ENCODE results near the gene PRR23A. TPM values are rescaled to one million over a fixed set of nuclear protein-coding genes. Genes with fewer than 3 reads are reported as not detected.
"Not testable (repeated sequence)": the region's sequence is repeated elsewhere in the genome, so short reads cannot be mapped to it uniquely, and the experiment has no call there.

Gene PRR23A
- total RNA-seq, 4 donors from 2014 or later, result not detected

DNA sequence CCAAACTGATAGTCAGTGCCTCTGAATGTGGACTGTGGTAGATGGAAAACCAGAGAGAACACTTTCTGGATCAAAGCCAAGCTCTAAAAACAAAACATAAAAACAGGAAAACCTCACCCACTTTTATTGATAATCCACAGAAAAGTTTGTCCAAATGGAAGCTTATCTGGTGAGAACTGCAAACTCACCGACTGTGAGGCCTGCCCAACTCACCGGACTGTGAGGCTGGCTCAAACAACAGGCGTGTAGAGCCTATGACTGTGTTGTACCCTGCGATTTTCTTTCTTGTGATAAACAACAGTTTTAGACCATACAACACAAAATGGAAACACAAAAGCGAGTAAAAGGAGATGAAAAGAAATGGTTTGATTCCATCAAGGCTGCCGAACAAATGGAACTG, 31.4 kb upstream of the PRR23A start:
- no peak overlapping the region for H3K4me3 ChIP-seq
- TF ChIP-seq EP300 (IDR thresholded peaks at IDR 0.05) (no peak), POLR2A (IDR thresholded peaks at IDR 0.05) (no peak)
- TF ChIP-seq, protein P1, sequence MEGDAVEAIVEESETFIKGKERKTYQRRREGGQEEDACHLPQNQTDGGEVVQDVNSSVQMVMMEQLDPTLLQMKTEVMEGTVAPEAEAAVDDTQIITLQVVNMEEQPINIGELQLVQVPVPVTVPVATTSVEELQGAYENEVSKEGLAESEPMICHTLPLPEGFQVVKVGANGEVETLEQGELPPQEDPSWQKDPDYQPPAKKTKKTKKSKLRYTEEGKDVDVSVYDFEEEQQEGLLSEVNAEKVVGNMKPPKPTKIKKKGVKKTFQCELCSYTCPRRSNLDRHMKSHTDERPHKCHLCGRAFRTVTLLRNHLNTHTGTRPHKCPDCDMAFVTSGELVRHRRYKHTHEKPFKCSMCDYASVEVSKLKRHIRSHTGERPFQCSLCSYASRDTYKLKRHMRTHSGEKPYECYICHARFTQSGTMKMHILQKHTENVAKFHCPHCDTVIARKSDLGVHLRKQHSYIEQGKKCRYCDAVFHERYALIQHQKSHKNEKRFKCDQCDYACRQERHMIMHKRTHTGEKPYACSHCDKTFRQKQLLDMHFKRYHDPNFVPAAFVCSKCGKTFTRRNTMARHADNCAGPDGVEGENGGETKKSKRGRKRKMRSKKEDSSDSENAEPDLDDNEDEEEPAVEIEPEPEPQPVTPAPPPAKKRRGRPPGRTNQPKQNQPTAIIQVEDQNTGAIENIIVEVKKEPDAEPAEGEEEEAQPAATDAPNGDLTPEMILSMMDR (IDR thresholded peaks at IDR 0.05), result no peak
- H3K27ac ChIP-seq, result no peak overlapping the region
- no peaks in the 10 kb centered on the region for H3K27me3 ChIP-seq
- DNase-seq (ENCODE audit: low spot score in 2 of 2), result no peak
- no peaks in the 10 kb centered on the region for H3K36me3 ChIP-seq
- 87% methylated on average over 6 of the region's 6 CpGs for WGBS, 2 donors
- no peaks in the 10 kb centered on the region for H3K4me1 ChIP-seq
- no peaks in the 10 kb centered on the region for H3K9me3 ChIP-seq

DNA sequence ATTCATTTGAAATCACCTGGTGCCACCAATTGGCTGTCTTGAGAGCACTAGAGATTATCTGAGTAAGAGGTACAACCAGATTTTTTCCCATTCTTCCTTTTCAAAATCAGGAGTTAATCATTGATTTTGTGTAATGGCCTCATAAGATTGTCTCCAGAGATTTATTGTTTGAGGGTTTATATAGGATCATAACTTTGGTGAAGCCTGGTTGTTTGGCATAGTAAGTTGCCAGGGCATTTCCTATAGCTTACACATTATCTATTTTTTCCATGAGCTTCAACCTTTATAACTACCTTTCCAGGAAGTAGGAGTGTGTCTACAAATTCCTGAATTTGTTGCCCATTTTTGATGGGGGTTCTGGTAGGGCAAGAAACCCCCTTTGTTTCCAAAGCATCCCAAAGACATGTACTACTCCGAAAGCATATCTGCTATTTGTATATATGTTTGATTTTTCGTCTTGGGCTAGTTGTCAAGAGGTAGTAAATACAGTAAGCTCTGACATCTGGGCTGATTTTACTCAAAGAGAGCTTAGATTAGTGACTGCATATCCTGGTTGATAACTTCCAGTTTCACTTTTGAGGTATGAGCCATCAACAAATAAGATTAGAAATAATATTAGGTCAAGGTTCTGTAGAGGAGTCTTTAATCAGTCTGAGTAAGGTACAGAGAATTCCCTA, 26.4 kb upstream of the PRR23A start:
- TF ChIP-seq EP300 (IDR thresholded peaks at IDR 0.05) (no peak), POLR2A (IDR thresholded peaks at IDR 0.05) (no peak)
- TF ChIP-seq, protein P1 (IDR thresholded peaks at IDR 0.05), result no peak
- 48 to 86% methylated on average over 2 of the region's 2 CpGs for WGBS, 2 donors

DNA sequence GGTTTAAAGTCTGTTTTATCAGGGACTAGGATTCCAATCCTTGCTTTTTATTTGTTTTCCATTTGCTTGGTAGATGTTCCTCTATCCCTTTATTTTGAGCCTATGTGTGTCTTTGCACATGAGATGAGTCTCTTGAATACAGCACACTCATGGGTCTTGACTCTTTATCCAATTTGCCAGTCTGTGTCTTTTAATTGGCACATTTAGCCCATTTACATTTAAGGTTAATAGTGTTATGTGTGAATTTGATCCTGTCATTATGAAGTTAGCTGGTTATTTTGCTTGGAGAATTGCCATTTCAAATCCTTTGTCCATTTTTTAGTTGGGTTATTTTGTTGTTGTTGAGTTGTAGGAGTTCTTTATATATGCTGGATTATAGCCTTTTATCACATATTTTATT, 24.5 kb upstream of the PRR23A start:
- H3K27ac ChIP-seq; H3K36me3 ChIP-seq; H3K27me3 ChIP-seq; H3K4me1 ChIP-seq; H3K4me3 ChIP-seq; DNase-seq (ENCODE audit: low spot score in 2 of 2): not testable (repeated sequence)
- peaks cover 0 to 25% (median 2%) of the 10 kb centered on the region in 4 donors for H3K9me3 ChIP-seq

More for the DNA sequence above, 26.4 kb upstream of the PRR23A start:
- DNase-seq (ENCODE audit: low spot score in 2 of 2), result no peak
- H3K4me1 ChIP-seq, result no peaks in the 10 kb centered on the region
- no peaks in the 10 kb centered on the region for H3K27me3 ChIP-seq
- H3K4me3 ChIP-seq, result no peak overlapping the region
- no peaks in the 10 kb centered on the region for H3K36me3 ChIP-seq
- peaks cover 0 to 25% (median 2%) of the 10 kb centered on the region in 4 donors for H3K9me3 ChIP-seq
- H3K27ac ChIP-seq, result no peak overlapping the region

DNA sequence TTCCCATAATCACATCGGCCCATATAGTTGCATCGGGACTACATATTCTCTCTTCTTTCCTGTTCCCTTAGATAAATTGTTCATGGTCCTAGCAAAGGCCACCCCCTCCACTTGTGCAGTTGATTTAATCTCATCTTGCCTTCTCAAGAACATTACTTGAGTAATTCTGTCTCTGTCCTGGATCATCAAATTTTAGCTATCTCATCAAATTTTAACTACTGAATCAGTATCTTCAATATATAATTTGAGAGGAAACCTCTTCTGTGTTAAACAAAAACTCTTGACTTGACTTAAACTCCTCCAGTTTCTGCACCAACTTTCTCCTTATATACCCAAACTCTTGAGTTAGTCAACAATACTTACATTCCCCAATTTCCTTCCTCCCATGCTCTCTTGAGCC, 18.9 kb upstream of the PRR23A start:
- Histone ChIP-seq H3K36me3 (no peaks in the 10 kb centered on the region), H3K4me1 (no peaks in the 10 kb centered on the region), H3K27ac (no peak overlapping the region), H3K9me3 (peaks cover 0 to 22% (median 0%) of the 10 kb centered on the region in 4 donors), H3K27me3 (no peaks in the 10 kb centered on the region), H3K4me3 (no peak overlapping the region)
- no peak for DNase-seq (ENCODE audit: low spot score in 2 of 2)
- 92 to 94% methylated on average over 2 of the region's 2 CpGs for WGBS, 2 donors
- TF ChIP-seq, protein P1 (IDR thresholded peaks at IDR 0.05), result no peak
- no peak for TF ChIP-seq POLR2A (IDR thresholded peaks at IDR 0.05)
- TF ChIP-seq EP300 (IDR thresholded peaks at IDR 0.05), result no peak

DNA sequence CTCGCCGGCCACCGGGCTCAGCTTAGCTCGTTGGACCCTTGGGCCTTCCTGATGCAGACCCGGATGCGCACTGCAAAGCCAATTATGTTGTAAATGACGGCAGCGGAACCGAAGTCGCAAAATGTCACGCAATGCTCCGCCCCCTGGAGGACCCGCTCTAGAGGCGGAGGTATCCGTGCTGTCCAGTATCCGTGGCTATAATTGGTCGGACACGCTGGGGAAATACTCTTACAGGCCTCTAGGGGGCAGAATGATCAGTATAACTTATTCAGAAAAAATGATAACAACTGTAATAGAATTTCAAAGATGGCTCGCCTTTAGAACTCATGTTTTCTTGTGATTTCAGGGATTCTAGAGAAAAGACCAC, 14.8 kb upstream of the PRR23A start, which contains the start of gene PRR23B:
PRR23B (minus strand) TSS at position 59 of the 367 bp plus-strand sequence. CDS start 265 bp downstream, outside the sequence.
- Histone ChIP-seq H3K27ac (no peak within 1 kb of the TSS), H3K4me3 (no peak within 1 kb of the TSS), H3K9me3 (peaks cover 0 to 30% (median 0%) of the 10 kb centered on the region in 4 donors), H3K4me1 (no peaks in the 10 kb centered on the region), H3K36me3 (no peaks in the 10 kb centered on the region), H3K27me3 (no peaks in the 10 kb centered on the region)
- TF ChIP-seq POLR2A (IDR thresholded peaks at IDR 0.05), result no peak
- WGBS, 2 donors, result 68% methylated on average over 19 of the region's 19 CpGs
- no peak for DNase-seq (ENCODE audit: low spot score in 2 of 2)

DNA sequence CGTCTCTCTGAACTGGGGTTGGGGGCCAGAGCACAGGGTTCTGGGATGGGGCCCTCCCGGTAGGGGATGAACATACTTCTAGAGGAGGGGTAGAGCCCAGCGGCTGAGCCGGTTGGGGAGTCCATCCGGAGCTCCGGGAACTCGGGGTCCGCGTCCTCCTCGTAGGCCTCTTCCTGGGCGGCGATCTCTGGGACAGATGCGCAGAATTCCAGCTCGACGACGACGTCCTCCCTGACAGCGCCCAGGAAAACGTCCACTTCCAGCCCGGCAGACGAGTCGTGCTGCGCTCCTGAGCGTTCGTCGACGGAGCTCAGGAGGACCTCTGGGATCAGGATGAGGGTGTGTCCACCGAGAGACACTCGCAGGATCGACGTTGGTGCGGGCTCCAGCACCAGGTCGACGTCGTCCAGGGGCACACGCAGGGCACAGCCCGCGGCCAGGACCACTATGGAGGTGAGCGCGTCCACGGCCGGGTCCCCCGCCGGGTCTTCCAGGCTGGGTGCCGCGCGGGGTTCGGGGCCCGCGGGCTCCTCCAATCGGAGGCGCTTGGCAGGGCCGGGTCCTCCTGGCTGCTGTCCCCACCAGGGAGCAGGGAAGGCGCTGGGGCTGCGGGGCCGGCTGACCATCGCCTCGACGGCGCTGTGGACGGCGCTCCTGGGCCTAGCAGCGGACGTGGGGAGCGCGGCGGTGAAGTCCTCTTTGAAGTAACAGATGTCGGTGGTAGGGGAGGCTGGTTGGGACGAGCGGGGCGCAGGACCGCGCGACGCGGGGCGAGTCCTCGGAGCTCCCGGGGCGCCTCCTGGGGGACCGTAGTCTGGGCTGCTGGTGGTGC, 14.2 kb upstream of the PRR23A start:
- no peak overlapping the region for H3K4me3 ChIP-seq
- H3K36me3 ChIP-seq, result no peaks in the 10 kb centered on the region
- H3K27me3 ChIP-seq, result no peaks in the 10 kb centered on the region
- no peak overlapping the region for H3K27ac ChIP-seq
- DNase-seq (ENCODE audit: low spot score in 2 of 2), result no peak
- no peaks in the 10 kb centered on the region for H3K4me1 ChIP-seq
- 72 to 75% methylated on average over 59 to 71 of the region's 81 CpGs for WGBS, 2 donors
- H3K9me3 ChIP-seq, result peaks cover 0 to 30% (median 0%) of the 10 kb centered on the region in 4 donors
- no peak for TF ChIP-seq EP300 (IDR thresholded peaks at IDR 0.05)
- TF ChIP-seq, protein P1 (IDR thresholded peaks at IDR 0.05), result no peak
- TF ChIP-seq POLR2A (IDR thresholded peaks at IDR 0.05), result no peak

Measured in tibial nerve (tissue), 4 donors.